IMR-90 (cell line): ENCODE results near the gene SPATA12. TPM values are rescaled to one million over a fixed set of nuclear protein-coding genes. Genes with fewer than 3 reads are reported as not detected.

Experiments
- ATAC-seq: fragments of 200-7000 bp; cut with Tn5 transposase; 2 replicates; pipeline ENCODE4 v1.9.1; 2020; ENCODE audit warnings: low read depth, mild to moderate bottlenecking, moderate library complexity
- BruUV-seq: library from RNA; stranded (reverse); fragments of 400-500 nt; replicated peaks from 2 replicates; lab custom pipeline; 2021; lab: Mats Ljungman, UMichigan
- CTCF ChIA-PET: fragments of 300-600 bp; formaldehyde crosslinking; extraction: SDS; loops from one replicate; lab custom pipeline; 2021; ENCODE audit warnings: antibody characterized with exemption; lab: Yijun Ruan, JAX
- POLR2A ChIA-PET: fragments of 300-600 bp; sonication (Branson Sonifier 250); formaldehyde crosslinking; loops from one replicate; lab custom pipeline; 2022; ENCODE audit warnings: antibody characterized with exemption; ENCODE audit not compliant: unreplicated experiment; lab: Charles Lee
- DNase-seq: peaks from one replicate; pipeline ENCODE4 v3.0.0; 2013
- H2AFZ ChIP-seq: replicated peaks from 2 replicates; pipeline ENCODE3; 2013; ENCODE audit warnings: low read length, mild to moderate bottlenecking; ENCODE audit not compliant: poor library complexity
- H2AK5ac ChIP-seq: 2 replicates; pipeline ENCODE4 v1.6.1; 2013; ENCODE audit warnings: low read depth, low read length, inconsistent platforms
- H2AK9ac ChIP-seq: replicated peaks from 2 replicates; pipeline ENCODE3; 2013; ENCODE audit warnings: mild to moderate bottlenecking, low read depth, low read length, moderate library complexity; ENCODE audit not compliant: poor library complexity
- H2BK120ac ChIP-seq: 2 replicates; pipeline ENCODE4 v1.6.1; 2013; ENCODE audit warnings: low read depth, low read length, inconsistent platforms
- H2BK15ac ChIP-seq: 3 replicates; pipeline ENCODE4 v1.6.1; 2013; ENCODE audit warnings: low read depth, low read length, inconsistent platforms
- H2BK20ac ChIP-seq: 2 replicates; pipeline ENCODE4 v1.6.1; 2013; ENCODE audit warnings: low read depth, mild to moderate bottlenecking, inconsistent platforms, low read length, moderate library complexity
- H2BK5ac ChIP-seq: 2 replicates; pipeline ENCODE4 v1.6.1; 2013; ENCODE audit warnings: mild to moderate bottlenecking, low read depth, low read length, inconsistent platforms; ENCODE audit not compliant: poor library complexity, severe bottlenecking
- H3K14ac ChIP-seq: replicated peaks from 2 replicates; pipeline ENCODE4 v1.6.1; 2013; ENCODE audit warnings: low read depth, low read length, inconsistent platforms
- H3K18ac ChIP-seq: 2 replicates; pipeline ENCODE4 v1.6.1; 2013; ENCODE audit warnings: low read depth, low read length, control low read depth
- H3K23ac ChIP-seq: 2 replicates; pipeline ENCODE4 v1.6.1; 2013; ENCODE audit warnings: low read depth, low read length, inconsistent platforms
- H3K27ac ChIP-seq: 2 replicates; pipeline ENCODE4 v1.5.1; 2013; ENCODE audit warnings: mild to moderate bottlenecking, control low read depth, low read length; ENCODE audit not compliant: insufficient read depth
- H3K27me3 ChIP-seq: 2 replicates; pipeline ENCODE4 v1.6.1; 2013; ENCODE audit warnings: low read length; ENCODE audit not compliant: control insufficient read depth, insufficient read depth
- H3K36me3 ChIP-seq: 2 replicates; pipeline ENCODE4 v1.6.1; 2013; ENCODE audit warnings: low read length, mixed read lengths; ENCODE audit not compliant: control insufficient read depth, insufficient read depth
- H3K4ac ChIP-seq: 2 replicates; pipeline ENCODE4 v1.6.1; 2013; ENCODE audit warnings: low read depth, low read length, inconsistent platforms
- H3K4me1 ChIP-seq: 2 replicates; pipeline ENCODE4 v1.6.1; 2013; ENCODE audit warnings: low read length, mixed read lengths; ENCODE audit not compliant: control insufficient read depth, insufficient read depth
- H3K4me2 ChIP-seq: 2 replicates; pipeline ENCODE4 v1.6.1; 2013; ENCODE audit warnings: low read depth, mild to moderate bottlenecking, control low read depth, low read length, moderate library complexity
- H3K4me3 ChIP-seq: 2 replicates; pipeline ENCODE4 v1.5.1; 2013; ENCODE audit warnings: low read depth, mild to moderate bottlenecking, control low read depth, low read length, moderate library complexity; ENCODE audit not compliant: insufficient read depth
- H3K56ac ChIP-seq: 2 replicates; pipeline ENCODE4 v1.6.1; 2013; ENCODE audit warnings: low read length, inconsistent platforms; ENCODE audit not compliant: insufficient read depth; ENCODE audit errors: extremely low read depth
- H3K79me1 ChIP-seq, 2 experiments: 2 replicates each; pipeline ENCODE4 v1.6.1; 2013; ENCODE audit warnings: low read length in 2 of 2, inconsistent platforms in 1 of 2, low read depth in 1 of 2
- H3K9ac ChIP-seq: 2 replicates; pipeline ENCODE4 v1.6.1; 2013; ENCODE audit warnings: low read depth, low read length, control low read depth
- H3K9me1 ChIP-seq: 2 replicates; pipeline ENCODE4 v1.6.1; 2013; ENCODE audit warnings: low read length, inconsistent platforms; ENCODE audit not compliant: insufficient read depth
- H3K9me3 ChIP-seq: 2 replicates; pipeline ENCODE4 v1.6.1; 2013; ENCODE audit warnings: low read length; ENCODE audit not compliant: control insufficient read depth, insufficient read depth
- H4K20me1 ChIP-seq: 2 replicates; pipeline ENCODE4 v1.6.1; 2013; ENCODE audit warnings: low read length, inconsistent platforms; ENCODE audit not compliant: insufficient read depth
- H4K5ac ChIP-seq: 2 replicates; pipeline ENCODE4 v1.6.1; 2013; ENCODE audit warnings: mild to moderate bottlenecking, low read depth, low read length, control low read depth
- H4K8ac ChIP-seq, 2 experiments: 2 replicates each; pipeline ENCODE4 v1.6.1; 2013; ENCODE audit warnings: low read depth in 2 of 2, low read length in 2 of 2, control low read depth in 1 of 2, inconsistent platforms in 1 of 2
- H4K91ac ChIP-seq: 2 replicates; pipeline ENCODE4 v1.6.1; 2013; ENCODE audit warnings: low read depth, low read length, inconsistent platforms; ENCODE audit not compliant: insufficient read depth
- BHLHE40 ChIP-seq: fragments of 150-350 bp; IDR thresholded peaks from 2 replicates; pipeline ENCODE4 v1.6.1; 2016; ENCODE audit warnings: mild to moderate bottlenecking, low read depth, low read length
- CEBPB ChIP-seq: IDR thresholded peaks from 2 replicates; pipeline ENCODE4 v1.6.1; 2012; ENCODE audit warnings: low read depth, low read length, improper control_type of control experiment
- FOS ChIP-seq: fragments of 150-350 bp; IDR thresholded peaks from 2 replicates; pipeline ENCODE4 v1.6.1; 2016; ENCODE audit warnings: low read depth, low read length
- MAFK ChIP-seq: IDR thresholded peaks from 2 replicates; pipeline ENCODE4 v1.6.1; 2012; ENCODE audit warnings: low read depth, low read length, improper control_type of control experiment
- MAZ ChIP-seq: IDR thresholded peaks from 2 replicates; pipeline ENCODE4 v1.6.1; 2012; ENCODE audit warnings: low read depth, mild to moderate bottlenecking, low read length, improper control_type of control experiment, moderate library complexity, borderline replicate concordance
- MXI1 ChIP-seq: IDR thresholded peaks from 2 replicates; pipeline ENCODE4 v1.6.1; 2012; ENCODE audit warnings: low read depth, mild to moderate bottlenecking, low read length, moderate library complexity, borderline replicate concordance
- POLR2A ChIP-seq: IDR thresholded peaks from 2 replicates; pipeline ENCODE4 v1.6.1; 2012; ENCODE audit warnings: mild to moderate bottlenecking, low read depth, low read length
- RAD21 ChIP-seq: IDR thresholded peaks from 2 replicates; pipeline ENCODE4 v1.6.1; 2012; ENCODE audit warnings: low read length, improper control_type of control experiment
- RCOR1 ChIP-seq: IDR thresholded peaks from 2 replicates; pipeline ENCODE4 v1.6.1; 2012; ENCODE audit warnings: mild to moderate bottlenecking, low read length, improper control_type of control experiment; ENCODE audit not compliant: insufficient replicate concordance
- SMC3 ChIP-seq: fragments of 150-350 bp; IDR thresholded peaks from 2 replicates; pipeline ENCODE4 v1.6.1; 2016; ENCODE audit warnings: low read depth, mild to moderate bottlenecking, antibody characterized with exemption, low read length, moderate library complexity
- USF2 ChIP-seq: fragments of 150-350 bp; IDR thresholded peaks from 2 replicates; pipeline ENCODE4 v1.6.1; 2017; ENCODE audit warnings: mild to moderate bottlenecking, antibody characterized with exemption, low read length, low read depth
- WGBS, 2 experiments: methylation state at CpG; one replicate each; pipeline versions ENCODE4 v1.1.5 to v1.1.7; 2013; ENCODE audit warnings: missing lambda C conversion rate in 2 of 2; ENCODE audit not compliant: insufficient read length in 1 of 2; ENCODE audit errors: extremely low coverage in 2 of 2; 5-methylcytosine and 5-hydroxymethylcytosine counted together
- dilution Hi-C: fragments of 300-500 bp; cut with HindIII; formaldehyde crosslinking; loops from one replicate; pipeline ENCODE4 v1.14.3; 2018; ENCODE audit warnings: low sequenced_read_pairs; ENCODE audit not compliant: unreplicated experiment
- in situ Hi-C: fragments of 300-500 bp; cut with MboI; formaldehyde crosslinking; loops from 3 replicates; pipeline ENCODE4 v1.14.3; 2019; ENCODE audit warnings: low sequenced_read_pairs, inconsistent platforms, mixed read lengths
- intact Hi-C: fragments of 100-400 bp; cut with micrococcal nuclease; formaldehyde crosslinking; loops from 2 replicates; pipeline ENCODE4 v1.10.0; 2022
- polyA plus RNA-seq, 3 experiments: library from polyadenylated mRNA; depleted of rRNA; stranded (reverse); fragments of >200 nt; gene quantifications; 2 replicates each; pipeline ENCODE4 v1.2.3, GENCODE V29; 2012; ENCODE audit warnings: low replicate concordance in 1 of 3
- total RNA-seq: library from RNA; depleted of rRNA; stranded (reverse); fragments of >200 nt; gene quantifications from 2 replicates; pipeline ENCODE4 v1.2.3, GENCODE V29; 2012

SPATA12 gene
- total and polyA plus RNA-seq, 2 of the 4 experiments (the other 2 are of a cell fraction) = under 0.01 TPM; not detected in 1

GRCh38 chr3:57079474-57079831, 19.0 kb downstream of the SPATA12 start:
- H2BK15ac ChIP-seq = no peak overlapping the region
- no peaks in the 10 kb centered on the region for H4K20me1 ChIP-seq
- no peaks in the 10 kb centered on the region for H3K79me1 ChIP-seq
- ChIA-PET CTCF (no interaction called here), POLR2A (no interaction called here)
- no peak overlapping the region for H3K23ac ChIP-seq
- H3K9me1 ChIP-seq = 0 out of 2 replicates have a peak, but pooled peaks cover 4% of the 10 kb centered on the region
- H3K4me1 ChIP-seq = no peaks in the 10 kb centered on the region; the same call in 1 of the 2 replicates
- H3K27me3 ChIP-seq = peaks cover 27% of the 10 kb centered on the region
- DNase-seq (no peak), ATAC-seq (peak; percentile 9; the same call in 1 of the 2 replicates)
- H2BK5ac ChIP-seq = no peak overlapping the region
- in situ Hi-C loops = no loop called here
- H2BK120ac ChIP-seq = peak overlapping the region; percentile 35; the same call in 1 of the 2 replicates
- H3K56ac ChIP-seq = 0 out of 2 replicates have a peak overlapping the region, but pooled peaks have one; percentile 0
- H4K91ac ChIP-seq = no peak overlapping the region; the same call in 1 of the 2 replicates
- H2AFZ ChIP-seq = peak overlapping the region; percentile 92
- TF ChIP-seq RCOR1 (no peak), MXI1 (no peak), USF2 (no peak), MAFK (no peak), FOS (no peak), MAZ (no peak), CEBPB (no peak), BHLHE40 (no peak), POLR2A (no peak), SMC3 (no peak), RAD21 (no peak)
- dilution Hi-C loops = no loop called here
- no peaks in the 10 kb centered on the region for H3K9me3 ChIP-seq
- H3K18ac ChIP-seq = no peak overlapping the region
- H3K4me3 ChIP-seq = peak overlapping the region; percentile 72
- WGBS, 2 experiments = 40% methylated on average over 1 of the region's 25 CpGs; no CpG with 5 or more reads in 1 of the 2 experiments
- no peak overlapping the region; a peak in 1 of 4 replicates for H4K8ac ChIP-seq
- no peak overlapping the region for H2AK5ac ChIP-seq
- H3K9ac ChIP-seq = peak overlapping the region; percentile 17; the same call in 1 of the 2 replicates
- H3K36me3 ChIP-seq = 0 out of 2 replicates have a peak, but pooled peaks cover 1% of the 10 kb centered on the region
- no peak overlapping the region for H3K27ac ChIP-seq
- no peak overlapping the region for H4K5ac ChIP-seq
- no peak overlapping the region for H2BK20ac ChIP-seq
- no TSS peak for BruUV-seq
- peak overlapping the region; percentile 38; the same call in 1 of the 2 replicates for H3K14ac ChIP-seq
- no peak overlapping the region for H3K4ac ChIP-seq
- H3K4me2 ChIP-seq = peak overlapping the region; percentile 43; the same call in 1 of the 2 replicates
- intact Hi-C loops = loop anchor here (2.0 kb wide), 1 partner anchor 81 kb away; no protein-coding TSS in a partner anchor
- H2AK9ac ChIP-seq = peak overlapping the region; percentile 73
